Smooth muscle cell (in vitro differentiated cells): ENCODE results near the gene SLC19A2. TPM values are rescaled to one million over a fixed set of nuclear protein-coding genes. Genes with fewer than 3 reads are reported as not detected.
A peak's percentile ranks its signal among the peaks of the same experiment; 100 is the strongest.

Experiments used
- DNase-seq: peaks from one replicate; lab custom pipeline; 2025; ENCODE audit not compliant: unreplicated experiment; lab: John Stamatoyannopoulos, UW
- H2AFZ ChIP-seq: fragments of 200-600 bp; sonication (generic); 2 replicates; pipeline ENCODE4 v1.6.0; 2016; ENCODE audit warnings: antibody characterized with exemption, low read depth, mild to moderate bottlenecking
- H3F3A ChIP-seq: fragments of 200-600 bp; sonication (generic); 2 replicates; pipeline ENCODE4 v1.6.0; 2017; ENCODE audit warnings: antibody characterized with exemption, low read depth
- H3K27ac ChIP-seq: fragments of 200-600 bp; sonication (generic); 2 replicates; pipeline ENCODE4 v1.5.1; 2016; ENCODE audit warnings: low read depth, mild to moderate bottlenecking
- H3K27me3 ChIP-seq: fragments of 200-600 bp; sonication (generic); 2 replicates; pipeline ENCODE4 v1.6.1; 2016; ENCODE audit warnings: low read depth, mild to moderate bottlenecking
- H3K36me3 ChIP-seq: fragments of 200-600 bp; sonication (generic); 2 replicates; pipeline ENCODE4 v1.5.1; 2016; ENCODE audit warnings: low read depth
- H3K4me1 ChIP-seq: fragments of 200-600 bp; sonication (generic); 2 replicates; pipeline ENCODE4 v1.5.1; 2016; ENCODE audit warnings: low read depth
- H3K4me2 ChIP-seq: fragments of 200-600 bp; sonication (generic); 2 replicates; pipeline ENCODE4 v1.6.0; 2016; ENCODE audit warnings: mild to moderate bottlenecking
- H3K4me3 ChIP-seq: fragments of 200-600 bp; sonication (generic); 2 replicates; pipeline ENCODE4 v1.5.1; 2016; ENCODE audit warnings: mild to moderate bottlenecking
- H3K79me2 ChIP-seq: fragments of 200-600 bp; sonication (generic); 2 replicates; pipeline ENCODE4 v1.6.0; 2016; ENCODE audit warnings: low read depth, mild to moderate bottlenecking
- H3K9ac ChIP-seq: fragments of 200-600 bp; sonication (generic); 2 replicates; pipeline ENCODE4 v1.6.0; 2016; ENCODE audit warnings: low read depth
- H3K9me3 ChIP-seq: fragments of 200-600 bp; sonication (generic); replicated peaks from 2 replicates; pipeline ENCODE4 v1.5.1; 2016; ENCODE audit warnings: low read depth
- H4K20me1 ChIP-seq: fragments of 200-600 bp; sonication (generic); 2 replicates; pipeline ENCODE4 v1.6.0; 2016; ENCODE audit warnings: low read depth
- WGBS: methylation state at CpG from one replicate; pipeline ENCODE4 v1.1.7; 2016; ENCODE audit warnings: low lambda C conversion rate; 5-methylcytosine and 5-hydroxymethylcytosine counted together
- polyA plus RNA-seq: library from polyadenylated mRNA; unstranded; fragments of >200 nt; fragmentation: Nextera tagmentation; extraction: Ambion mirVana; gene quantifications from 2 replicates; pipeline ENCODE4 v1.2.1, GENCODE V29; 2016
- total RNA-seq: library from RNA; depleted of rRNA; stranded (reverse); fragments of >200 nt; gene quantifications from 2 replicates; pipeline ENCODE4 v1.2.3, GENCODE V29; 2014
- TF ChIP-seq, protein P1 (sequence below): fragments of 200-600 bp; sonication (generic); IDR thresholded peaks from 2 replicates; pipeline ENCODE4 v1.5.1; 2017; ENCODE audit warnings: borderline replicate concordance, mild to moderate bottlenecking, antibody characterized with exemption; ENCODE audit not compliant: insufficient read depth, poor library complexity, severe bottlenecking

SLC19A2 gene
- total and polyA plus RNA-seq, 2 experiments from 2014 or later: 15.1 to 59.4 TPM

- WGBS: 94% methylated on average over 4 of the region's 4 CpGs
- H3F3A ChIP-seq: no peaks in the 10 kb centered on the region
- no peak overlapping the region for H3K27ac ChIP-seq
- H3K27me3 ChIP-seq: no peaks in the 10 kb centered on the region
- H2AFZ ChIP-seq: no peak overlapping the region
- no peak for DNase-seq
- no peak overlapping the region for H3K4me3 ChIP-seq
- no peak overlapping the region for H3K9ac ChIP-seq
- H3K4me2 ChIP-seq: no peak overlapping the region
- H3K36me3 ChIP-seq: no peaks in the 10 kb centered on the region
- H4K20me1 ChIP-seq: no peaks in the 10 kb centered on the region
- H3K79me2 ChIP-seq: no peaks in the 10 kb centered on the region
- H3K4me1 ChIP-seq: peaks cover 7% of the 10 kb centered on the region
- no peaks in the 10 kb centered on the region for H3K9me3 ChIP-seq
- TF ChIP-seq, protein P1, sequence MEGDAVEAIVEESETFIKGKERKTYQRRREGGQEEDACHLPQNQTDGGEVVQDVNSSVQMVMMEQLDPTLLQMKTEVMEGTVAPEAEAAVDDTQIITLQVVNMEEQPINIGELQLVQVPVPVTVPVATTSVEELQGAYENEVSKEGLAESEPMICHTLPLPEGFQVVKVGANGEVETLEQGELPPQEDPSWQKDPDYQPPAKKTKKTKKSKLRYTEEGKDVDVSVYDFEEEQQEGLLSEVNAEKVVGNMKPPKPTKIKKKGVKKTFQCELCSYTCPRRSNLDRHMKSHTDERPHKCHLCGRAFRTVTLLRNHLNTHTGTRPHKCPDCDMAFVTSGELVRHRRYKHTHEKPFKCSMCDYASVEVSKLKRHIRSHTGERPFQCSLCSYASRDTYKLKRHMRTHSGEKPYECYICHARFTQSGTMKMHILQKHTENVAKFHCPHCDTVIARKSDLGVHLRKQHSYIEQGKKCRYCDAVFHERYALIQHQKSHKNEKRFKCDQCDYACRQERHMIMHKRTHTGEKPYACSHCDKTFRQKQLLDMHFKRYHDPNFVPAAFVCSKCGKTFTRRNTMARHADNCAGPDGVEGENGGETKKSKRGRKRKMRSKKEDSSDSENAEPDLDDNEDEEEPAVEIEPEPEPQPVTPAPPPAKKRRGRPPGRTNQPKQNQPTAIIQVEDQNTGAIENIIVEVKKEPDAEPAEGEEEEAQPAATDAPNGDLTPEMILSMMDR: no peak
Observed at GRCh38 chr1:169510060-169510459, 24.3 kb upstream of the SLC19A2 start.

GRCh38 chr1:169509354-169509753, 23.6 kb upstream of the SLC19A2 start:
- Histone ChIP-seq H3K27ac (no peak overlapping the region), H3K79me2 (no peaks in the 10 kb centered on the region), H3K4me1 (peaks cover 7% of the 10 kb centered on the region), H3K9ac (no peak overlapping the region), H3K9me3 (no peaks in the 10 kb centered on the region), H3K27me3 (no peaks in the 10 kb centered on the region), H4K20me1 (no peaks in the 10 kb centered on the region), H2AFZ (no peak overlapping the region), H3F3A (no peaks in the 10 kb centered on the region), H3K4me3 (no peak overlapping the region), H3K4me2 (no peak overlapping the region), H3K36me3 (no peaks in the 10 kb centered on the region)
- WGBS: 92% methylated on average over 1 of the region's 1 CpG
- DNase-seq: no peak
- TF ChIP-seq, protein P1: no peak

GRCh38 chr1:169508432-169509338, 22.9 kb upstream of the SLC19A2 start:
- Histone ChIP-seq H3K79me2 (no peaks in the 10 kb centered on the region), H4K20me1 (no peaks in the 10 kb centered on the region), H3F3A (no peaks in the 10 kb centered on the region), H3K9ac (no peak overlapping the region), H3K9me3 (no peaks in the 10 kb centered on the region), H3K4me3 (no peak overlapping the region), H3K27me3 (no peaks in the 10 kb centered on the region), H3K4me2 (no peak overlapping the region), H3K27ac (no peak overlapping the region), H3K4me1 (peaks cover 7% of the 10 kb centered on the region), H3K36me3 (no peaks in the 10 kb centered on the region), H2AFZ (peak overlapping the region; percentile 19)
- no peak for DNase-seq
- 86% methylated on average over 3 of the region's 3 CpGs for WGBS
- TF ChIP-seq, protein P1: no peak
